HUES6 (cell line): ENCODE results near the gene ASPHD1.
"Not testable (repeated sequence)": the region's sequence is repeated elsewhere in the genome, so short reads cannot be mapped to it uniquely, and the experiment has no call there.

ENCODE experiments used
- H3K27ac ChIP-seq: 2 replicates; pipeline ENCODE4 v1.7.0; 2013; ENCODE audit warnings: low read depth, mild to moderate bottlenecking, low read length, inconsistent platforms
- H3K27me3 ChIP-seq: 2 replicates; pipeline ENCODE4 v1.6.1; 2013; ENCODE audit warnings: low read length; ENCODE audit not compliant: control insufficient read depth, insufficient read depth
- H3K36me3 ChIP-seq: 2 replicates; pipeline ENCODE4 v1.6.1; 2013; ENCODE audit warnings: low read length; ENCODE audit not compliant: control insufficient read depth, insufficient read depth
- H3K4me1 ChIP-seq: 2 replicates; pipeline ENCODE4 v1.6.1; 2013; ENCODE audit warnings: low read length; ENCODE audit not compliant: control insufficient read depth, insufficient read depth
- H3K4me3 ChIP-seq: 2 replicates; pipeline ENCODE4 v1.5.1; 2013; ENCODE audit warnings: low read depth, low read length
- H3K9ac ChIP-seq: one replicate; pipeline ENCODE4 v1.6.1; 2013; ENCODE audit warnings: mild to moderate bottlenecking, low read length
- H3K9me3 ChIP-seq: 2 replicates; pipeline ENCODE4 v1.6.1; 2013; ENCODE audit warnings: low read depth, low read length; ENCODE audit not compliant: control insufficient read depth, insufficient read depth

Gene ASPHD1

DNA sequence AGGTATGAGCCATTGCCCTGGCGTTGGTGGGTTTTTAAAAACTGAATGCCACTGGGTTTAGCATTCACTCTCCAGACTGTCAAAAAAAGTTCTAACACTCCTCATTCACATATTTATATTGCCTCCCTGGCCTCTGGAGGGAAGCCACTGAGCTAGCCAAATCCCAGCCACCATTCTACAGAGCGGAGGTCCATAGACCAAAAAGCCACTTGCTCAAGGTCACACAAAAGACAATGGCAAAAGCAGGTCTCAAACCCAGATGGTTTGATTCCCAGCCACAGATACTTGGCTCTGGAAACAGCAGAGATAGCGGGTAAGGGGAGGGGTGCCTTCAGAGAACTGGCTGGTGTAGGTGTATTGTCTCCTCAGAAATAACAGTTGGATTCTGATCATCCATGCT is 19.2 kb upstream of the ASPHD1 start:
- Histone ChIP-seq H3K36me3 (peaks cover 32% of the 10 kb centered on the region), H3K27me3 (peaks cover 4% of the 10 kb centered on the region), H3K27ac (no peak overlapping the region), H3K9me3 (no peaks in the 10 kb centered on the region), H3K4me1 (peaks cover 10% of the 10 kb centered on the region), H3K9ac (no peak overlapping the region), H3K4me3 (no peak overlapping the region)

DNA sequence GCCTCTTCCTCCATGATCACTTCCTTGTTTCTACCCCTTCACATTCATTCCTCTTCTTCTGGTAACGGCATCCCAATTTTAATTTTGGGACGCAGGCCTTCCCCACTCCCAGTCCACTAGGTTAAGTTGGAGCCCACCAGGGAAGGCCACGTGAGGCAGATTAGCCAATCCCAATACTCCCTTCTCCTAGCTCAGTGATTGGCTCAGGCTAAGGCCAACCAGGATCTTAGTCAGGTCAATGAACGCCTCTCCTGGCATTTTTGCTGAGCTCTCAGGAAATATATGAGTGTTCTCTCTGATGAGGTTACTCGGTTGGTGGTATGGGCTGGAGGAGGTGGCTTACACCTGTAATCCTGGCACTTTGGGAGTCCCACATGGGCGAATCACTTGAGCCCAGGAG is 16.3 kb upstream of the ASPHD1 start:
- Histone ChIP-seq H3K9ac (no peak overlapping the region), H3K4me3 (no peak overlapping the region), H3K9me3 (no peaks in the 10 kb centered on the region), H3K27ac (no peak overlapping the region), H3K27me3 (no peaks in the 10 kb centered on the region), H3K36me3 (peaks cover 32% of the 10 kb centered on the region), H3K4me1 (no peaks in the 10 kb centered on the region)

- H3K9me3 ChIP-seq, H3K27ac ChIP-seq, H3K4me1 ChIP-seq, H3K4me3 ChIP-seq, H3K9ac ChIP-seq, H3K27me3 ChIP-seq: not testable (repeated sequence)
- peaks cover 15% of the 10 kb centered on the region; the same call in 1 of the 2 replicates for H3K36me3 ChIP-seq
These were observed 10.9 kb upstream of the ASPHD1 start for GRCh38 chr16:29889372-29889771.

DNA sequence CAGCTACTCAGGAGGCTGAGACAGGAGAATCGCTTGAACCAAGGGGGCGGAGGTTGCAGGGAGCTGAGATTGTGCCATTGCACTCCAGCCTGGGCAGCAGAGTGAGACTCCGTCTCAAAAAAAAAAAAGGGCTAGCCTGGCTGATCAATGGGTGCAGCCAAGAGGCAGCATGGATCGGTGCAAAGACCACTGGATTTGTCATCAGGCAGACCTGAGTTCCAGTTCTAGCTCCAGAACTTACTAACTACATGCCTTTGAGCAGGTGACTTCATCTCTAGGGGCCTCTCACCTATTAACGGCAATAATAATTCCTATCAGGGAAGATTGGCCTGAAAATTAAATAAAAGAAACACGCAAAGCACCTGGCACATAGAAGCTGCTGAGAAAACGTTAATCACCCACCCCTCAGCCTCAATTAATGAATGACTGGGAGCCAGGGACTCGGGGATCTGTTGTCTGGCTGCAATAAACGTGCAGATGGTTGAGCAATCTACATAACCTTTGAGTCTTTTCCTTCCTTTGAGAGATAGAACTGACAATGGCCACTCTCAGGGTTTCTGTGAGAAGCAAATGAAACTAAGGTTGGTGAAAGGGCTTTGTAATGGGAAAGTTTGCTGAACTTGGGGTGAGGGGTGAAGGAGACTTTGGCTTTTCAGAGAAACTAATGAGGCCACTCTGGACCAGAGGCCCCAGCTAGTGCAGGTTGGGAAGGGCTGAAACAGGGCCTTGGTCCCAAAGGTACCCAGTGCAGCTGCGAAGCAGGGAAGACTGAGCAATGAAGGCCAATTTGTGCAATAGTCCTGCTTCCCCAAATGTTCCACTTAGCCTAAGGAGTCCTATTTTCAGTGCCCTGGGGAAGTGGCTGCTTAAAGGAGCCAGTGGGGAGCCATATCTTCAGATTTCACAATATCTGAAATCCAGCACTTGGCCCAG is 8.5 kb upstream of the ASPHD1 start:
- Histone ChIP-seq H3K27ac (no peak overlapping the region), H3K9me3 (no peaks in the 10 kb centered on the region), H3K4me3 (no peak overlapping the region), H3K4me1 (no peaks in the 10 kb centered on the region), H3K36me3 (peaks cover 11% of the 10 kb centered on the region; the same call in 1 of the 2 replicates), H3K27me3 (no peaks in the 10 kb centered on the region), H3K9ac (no peak overlapping the region)

- Histone ChIP-seq H3K27ac (no peak overlapping the region), H3K4me3 (no peak overlapping the region), H3K27me3 (no peaks in the 10 kb centered on the region), H3K9ac (no peak overlapping the region), H3K4me1 (no peaks in the 10 kb centered on the region), H3K9me3 (no peaks in the 10 kb centered on the region), H3K36me3 (peaks cover 11% of the 10 kb centered on the region; the same call in 1 of the 2 replicates)
These were observed 7.9 kb upstream of the ASPHD1 start for GRCh38 chr16:29892458-29892813.

DNA sequence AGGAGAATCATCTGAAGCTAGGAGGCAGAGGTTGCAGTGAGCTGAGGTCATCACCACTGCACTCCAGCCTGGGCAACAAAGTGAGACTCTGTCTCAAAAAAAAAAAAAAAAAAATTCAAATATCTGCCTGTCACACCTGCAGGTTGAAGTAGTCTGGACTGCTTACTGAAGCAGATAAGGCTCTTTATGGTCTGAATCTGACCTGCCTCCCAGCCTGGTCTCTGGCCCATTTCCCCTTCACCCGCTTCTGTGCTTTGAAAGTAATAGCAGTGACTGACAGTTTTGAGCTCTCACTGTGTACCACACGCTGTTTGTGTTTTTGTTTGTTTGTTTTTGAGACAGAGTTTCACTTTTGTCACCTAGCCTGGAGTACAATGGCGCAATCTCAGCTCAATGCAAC is 6.7 kb upstream of the ASPHD1 start:
- no peaks in the 10 kb centered on the region for H3K27me3 ChIP-seq
- H3K4me3 ChIP-seq = no peak overlapping the region
- H3K4me1 ChIP-seq = peaks cover 5% of the 10 kb centered on the region

DNA sequence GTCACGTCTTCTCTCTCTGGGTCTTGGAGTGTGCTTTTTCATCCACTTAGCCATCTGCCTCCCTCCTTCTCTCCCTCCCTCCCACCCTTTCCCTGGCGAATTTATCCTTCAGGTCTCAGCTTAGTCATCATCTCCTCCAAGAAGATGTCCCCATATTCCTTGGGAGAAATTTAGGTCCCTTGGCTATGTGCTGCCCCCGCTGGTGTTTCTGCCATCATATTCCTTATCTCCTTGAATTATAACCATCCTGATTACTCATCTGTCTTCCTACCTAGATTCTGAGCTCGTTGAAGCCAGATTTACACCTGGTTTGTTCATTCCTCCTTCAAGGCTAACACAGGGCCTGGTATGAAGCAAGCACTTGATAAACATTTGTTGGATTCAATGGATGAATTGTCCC is 5.9 kb upstream of the ASPHD1 start:
- Histone ChIP-seq H3K4me3 (no peak overlapping the region), H3K9me3 (no peaks in the 10 kb centered on the region), H3K36me3 (peaks cover 11% of the 10 kb centered on the region; the same call in 1 of the 2 replicates), H3K27me3 (no peaks in the 10 kb centered on the region), H3K27ac (no peak overlapping the region), H3K4me1 (peaks cover 5% of the 10 kb centered on the region), H3K9ac (no peak overlapping the region)

More for the DNA sequence above, 6.7 kb upstream of the ASPHD1 start:
- Histone ChIP-seq H3K36me3 (peaks cover 11% of the 10 kb centered on the region; the same call in 1 of the 2 replicates), H3K9ac (no peak overlapping the region), H3K9me3 (no peaks in the 10 kb centered on the region), H3K27ac (no peak overlapping the region)

- H3K9ac ChIP-seq = no peak overlapping the region
- no peaks in the 10 kb centered on the region for H3K27me3 ChIP-seq
- H3K36me3 ChIP-seq = peaks cover 11% of the 10 kb centered on the region; the same call in 1 of the 2 replicates
These were observed 3.4 kb upstream of the ASPHD1 start for GRCh38 chr16:29896841-29897240.

DNA sequence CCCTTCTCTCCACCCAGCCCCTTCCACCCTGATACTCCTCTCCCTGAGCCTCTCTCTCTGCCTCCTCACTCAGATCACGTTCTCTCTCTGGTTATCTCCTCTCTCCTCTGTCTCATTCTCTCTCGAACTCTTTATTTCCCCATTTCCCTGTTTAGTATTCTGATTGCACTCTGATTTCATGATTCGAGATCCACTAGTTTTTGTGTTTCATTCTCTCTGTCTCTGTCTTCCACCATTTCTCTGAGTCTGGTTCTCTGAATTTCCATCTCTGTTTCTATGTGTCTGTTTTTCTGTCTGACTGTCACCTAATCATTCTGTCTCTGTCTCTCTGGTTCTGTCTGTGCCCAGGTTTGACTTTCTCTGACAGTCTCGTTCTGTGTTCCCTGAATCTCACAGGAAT is 3.0 kb upstream of the ASPHD1 start:
- peaks cover 10% of the 10 kb centered on the region; the same call in 1 of the 2 replicates for H3K36me3 ChIP-seq
- no peak overlapping the region for H3K4me3 ChIP-seq
- no peak overlapping the region for H3K9ac ChIP-seq
- peaks cover 15% of the 10 kb centered on the region for H3K4me1 ChIP-seq
- H3K27ac ChIP-seq = no peak overlapping the region
- H3K9me3 ChIP-seq = no peaks in the 10 kb centered on the region
- no peaks in the 10 kb centered on the region for H3K27me3 ChIP-seq

More at GRCh38 chr16:29896841-29897240, 3.4 kb upstream of the ASPHD1 start:
- Histone ChIP-seq H3K4me1 (peaks cover 13% of the 10 kb centered on the region), H3K27ac (no peak overlapping the region), H3K4me3 (no peak overlapping the region), H3K9me3 (no peaks in the 10 kb centered on the region)

DNA sequence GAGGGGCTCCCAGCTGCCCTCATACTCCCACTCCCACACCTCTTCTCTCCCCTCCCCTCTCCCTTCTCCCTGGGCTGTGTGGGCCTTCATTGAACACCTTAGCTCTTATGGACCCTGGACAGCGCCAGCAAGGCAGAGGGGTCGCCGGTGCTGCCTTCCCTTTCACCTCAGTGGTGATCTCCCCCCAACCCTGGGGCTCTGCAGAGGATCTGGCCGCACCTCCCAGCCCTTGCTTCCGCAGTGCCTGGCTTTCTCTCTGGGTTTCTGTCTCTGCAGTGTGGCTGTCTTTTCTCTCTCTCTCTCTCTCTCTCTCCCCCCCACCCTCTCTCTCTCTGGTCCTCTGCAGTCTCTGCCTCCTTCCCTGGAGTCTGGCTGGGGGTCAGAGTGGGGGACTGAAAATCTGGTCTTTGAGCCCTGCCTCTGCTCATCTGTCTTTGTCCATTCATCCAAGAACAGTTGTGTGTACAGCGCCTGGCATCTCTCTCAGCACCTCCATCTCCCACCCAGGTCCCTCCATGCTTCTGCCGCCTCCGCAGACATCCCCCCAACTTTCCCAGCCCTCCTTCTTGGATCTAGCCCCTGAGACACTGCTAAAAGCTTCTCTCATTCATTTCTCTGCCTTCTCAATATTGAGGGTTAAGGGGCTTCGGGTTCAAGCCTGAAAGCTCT is 2.0 kb upstream of the ASPHD1 start:
- Histone ChIP-seq H3K9ac (peak overlapping the region; percentile 59), H3K27ac (no peak overlapping the region), H3K36me3 (peaks cover 5% of the 10 kb centered on the region; the same call in 1 of the 2 replicates), H3K4me3 (peak overlapping the region; percentile 88), H3K9me3 (no peaks in the 10 kb centered on the region), H3K27me3 (no peaks in the 10 kb centered on the region), H3K4me1 (peaks cover 15% of the 10 kb centered on the region)
